ENCODE data around the gene R3HCC1L.
"Not testable (repeated sequence)": the region's sequence is repeated elsewhere in the genome, so short reads cannot be mapped to it uniquely, and the experiment has no call there.

The R3HCC1L gene

GRCh38 chr10:98172073-98172472 is 37.6 kb downstream of the R3HCC1L start:
- no peak for TF ChIP-seq CTCF (IDR thresholded peaks at IDR 0.05; ENCODE audit: low read depth, low read length)
- no peaks in the 10 kb centered on the region for H3K27me3 ChIP-seq
- no peak for DNase-seq
- no peaks in the 10 kb centered on the region for H3K4me1 ChIP-seq
- H3K36me3 ChIP-seq = no peaks in the 10 kb centered on the region; the same call in 1 of the 2 replicates
- H3K9me3 ChIP-seq = no peaks in the 10 kb centered on the region
- H3K4me3 ChIP-seq (ENCODE audit: low read depth, low read length) = no peak overlapping the region

GRCh38 chr10:98172495-98172894 is 38.0 kb downstream of the R3HCC1L start:
- Histone ChIP-seq H3K4me3 (ENCODE audit: low read depth, low read length) (no peak overlapping the region), H3K9me3 (no peaks in the 10 kb centered on the region), H3K36me3 (no peaks in the 10 kb centered on the region; the same call in 1 of the 2 replicates), H3K4me1 (no peaks in the 10 kb centered on the region), H3K27me3 (no peaks in the 10 kb centered on the region)
- no peak for DNase-seq
- no peak for TF ChIP-seq CTCF (IDR thresholded peaks at IDR 0.05; ENCODE audit: low read depth, low read length)

GRCh38 chr10:98173260-98173659 is 38.8 kb downstream of the R3HCC1L start:
- Histone ChIP-seq H3K27me3 (no peaks in the 10 kb centered on the region), H3K9me3 (no peaks in the 10 kb centered on the region), H3K4me3 (ENCODE audit: low read depth, low read length) (no peak overlapping the region), H3K4me1 (no peaks in the 10 kb centered on the region), H3K36me3 (no peaks in the 10 kb centered on the region; the same call in 1 of the 2 replicates)
- TF ChIP-seq CTCF (IDR thresholded peaks at IDR 0.05; ENCODE audit: low read depth, low read length) = no peak
- no peak for DNase-seq

GRCh38 chr10:98182351-98182915 is 48.0 kb downstream of the R3HCC1L start:
- not testable (repeated sequence) for DNase-seq, H3K36me3 ChIP-seq

GRCh38 chr10:98186681-98187080 is 52.2 kb downstream of the R3HCC1L start:
- Histone ChIP-seq H3K27me3 (no peaks in the 10 kb centered on the region), H3K36me3 (no peaks in the 10 kb centered on the region), H3K9me3 (no peaks in the 10 kb centered on the region), H3K4me3 (ENCODE audit: low read depth, low read length) (no peak overlapping the region), H3K4me1 (no peaks in the 10 kb centered on the region)
- no peak for TF ChIP-seq CTCF (IDR thresholded peaks at IDR 0.05; ENCODE audit: low read depth, low read length)
- DNase-seq = no peak

More at GRCh38 chr10:98182351-98182915, 48.0 kb downstream of the R3HCC1L start:
- not testable (repeated sequence) for H3K27me3 ChIP-seq; H3K4me3 ChIP-seq (ENCODE audit: low read depth, low read length); H3K9me3 ChIP-seq; H3K4me1 ChIP-seq

- H3K36me3 ChIP-seq, H3K4me1 ChIP-seq, DNase-seq: not testable (repeated sequence)
Observed at GRCh38 chr10:98190773-98191172, 56.3 kb downstream of the R3HCC1L start.

GRCh38 chr10:98193037-98193436 is 58.6 kb downstream of the R3HCC1L start:
- H3K27me3 ChIP-seq = no peaks in the 10 kb centered on the region
- H3K36me3 ChIP-seq = 0 out of 2 replicates have a peak, but pooled peaks cover 2% of the 10 kb centered on the region
- DNase-seq = no peak
- no peaks in the 10 kb centered on the region for H3K4me1 ChIP-seq
- no peak overlapping the region for H3K4me3 ChIP-seq (ENCODE audit: low read depth, low read length)
- no peaks in the 10 kb centered on the region for H3K9me3 ChIP-seq
- TF ChIP-seq CTCF (IDR thresholded peaks at IDR 0.05; ENCODE audit: low read depth, low read length) = no peak

More at GRCh38 chr10:98190773-98191172, 56.3 kb downstream of the R3HCC1L start:
- H3K27me3 ChIP-seq; H3K4me3 ChIP-seq (ENCODE audit: low read depth, low read length); H3K9me3 ChIP-seq: not testable (repeated sequence)

All from BE2C (cell line).